GM18861 (cell line): ENCODE data around the gene AP5B1.

Experiments used
- ATAC-seq: cut with Tn5 transposase; IDR thresholded peaks from one replicate; pipeline ENCODE4 v1.9.1; 2021; ENCODE audit not compliant: unreplicated experiment

Gene AP5B1, protein sequence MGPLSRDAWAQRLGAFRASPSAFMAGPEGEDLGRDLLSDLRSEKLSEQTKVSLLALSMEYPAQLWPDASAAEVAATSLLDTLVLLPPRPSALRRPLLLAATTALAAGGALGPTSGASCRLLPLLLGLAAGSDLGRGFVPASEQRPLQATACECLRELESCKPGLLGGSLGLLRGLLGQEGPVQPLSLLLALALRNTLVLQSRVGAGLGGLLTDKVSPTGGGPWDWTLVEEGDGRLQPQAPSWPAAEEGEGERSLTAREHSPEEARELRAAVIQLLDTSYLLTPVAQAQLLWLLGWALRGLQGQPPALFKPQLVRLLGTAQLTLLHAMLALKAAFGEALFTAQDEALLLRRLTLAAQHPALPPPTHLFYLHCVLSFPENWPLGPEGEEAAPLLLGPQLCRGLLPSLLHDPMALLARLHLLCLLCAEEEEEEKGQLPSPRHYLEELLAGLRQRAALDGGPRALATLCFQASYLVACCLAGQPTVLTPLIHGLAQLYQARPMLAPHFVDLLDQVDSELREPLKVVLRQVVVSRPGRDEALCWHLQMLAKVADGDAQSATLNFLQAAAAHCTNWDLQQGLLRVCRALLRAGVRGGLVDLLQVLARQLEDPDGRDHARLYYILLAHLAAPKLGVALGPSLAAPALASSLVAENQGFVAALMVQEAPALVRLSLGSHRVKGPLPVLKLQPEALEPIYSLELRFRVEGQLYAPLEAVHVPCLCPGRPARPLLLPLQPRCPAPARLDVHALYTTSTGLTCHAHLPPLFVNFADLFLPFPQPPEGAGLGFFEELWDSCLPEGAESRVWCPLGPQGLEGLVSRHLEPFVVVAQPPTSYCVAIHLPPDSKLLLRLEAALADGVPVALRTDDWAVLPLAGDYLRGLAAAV

DNA sequence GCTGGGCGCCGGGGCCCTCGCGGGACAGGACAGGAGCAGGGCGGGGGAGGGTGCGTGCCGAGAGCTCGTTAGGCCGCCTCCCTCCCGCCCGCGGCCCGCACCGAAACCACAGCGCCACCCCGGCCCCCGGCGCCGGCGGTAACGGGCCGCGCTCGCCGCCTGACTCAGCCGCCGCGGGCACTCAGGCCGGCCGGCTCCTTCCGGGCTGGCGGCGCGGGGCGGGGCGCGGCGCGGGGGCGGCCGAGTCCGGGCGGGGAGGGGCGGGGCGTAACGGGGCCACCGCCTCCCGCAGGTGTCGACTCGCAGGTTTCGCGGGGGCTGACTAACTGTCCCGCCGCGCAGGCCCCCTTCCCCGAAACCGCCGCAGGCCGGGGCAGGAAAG is at the start of gene AP5B1:
AP5B1 (minus strand) TSS at position 207 of the 382 bp plus-strand sequence. CDS start 385 bp downstream, outside the sequence.
- ATAC-seq, result no peak

DNA sequence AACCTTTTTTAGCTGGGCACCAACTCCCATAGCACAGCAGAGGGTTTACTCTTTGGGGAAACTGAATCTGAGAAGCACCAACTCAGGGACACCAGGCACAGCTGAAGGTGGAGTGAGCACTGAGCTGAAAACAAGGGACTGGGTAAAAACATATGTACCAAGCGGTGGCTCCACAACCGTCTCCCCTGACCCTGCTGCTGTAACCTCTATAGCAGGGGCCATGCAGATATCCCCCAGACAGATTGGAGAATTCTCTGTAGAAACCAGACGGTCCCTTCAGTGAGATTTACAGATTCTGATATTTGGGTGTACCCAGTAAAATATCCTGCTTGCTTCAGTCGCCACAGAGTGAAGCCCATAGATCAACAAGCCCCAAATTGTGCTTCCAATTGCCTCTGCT is 48.7 kb upstream of the AP5B1 start:
- ATAC-seq, result no peak

DNA sequence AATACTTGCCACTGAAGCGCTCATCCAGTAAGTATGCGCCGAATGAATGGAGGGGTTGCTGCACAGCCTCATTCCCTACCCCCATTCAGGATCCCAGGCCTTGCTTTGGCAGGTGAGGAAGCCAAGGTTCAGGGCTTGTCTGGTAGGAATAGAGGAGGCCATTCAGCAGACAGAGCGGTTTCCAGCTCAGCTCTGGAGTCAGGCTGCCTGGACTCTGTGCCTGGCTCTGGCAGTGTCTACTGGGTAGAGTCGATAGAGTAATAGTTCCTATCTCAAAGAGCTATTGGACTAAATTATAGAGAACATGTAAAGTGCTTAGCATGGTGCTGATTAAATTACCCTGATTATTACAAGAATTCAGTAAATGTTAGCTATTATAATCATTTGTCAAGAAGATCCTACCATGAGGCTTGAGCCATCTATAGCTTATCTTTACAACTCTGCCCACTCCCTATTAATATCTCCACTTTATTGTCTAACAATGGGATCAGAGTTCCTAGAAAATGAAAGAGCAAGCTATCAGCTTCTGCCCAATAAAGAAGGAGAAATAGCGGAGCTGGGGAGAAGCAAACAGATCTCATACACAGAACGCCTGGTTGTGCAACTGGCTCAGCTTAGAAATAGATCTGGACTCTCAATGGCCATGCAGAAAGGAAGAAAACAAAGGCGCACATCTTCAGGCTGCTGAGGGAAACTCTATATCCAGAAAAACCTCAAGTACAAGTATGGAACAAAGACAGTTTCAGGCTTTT is 46.4 kb upstream of the AP5B1 start:
- ATAC-seq, result no peak

DNA sequence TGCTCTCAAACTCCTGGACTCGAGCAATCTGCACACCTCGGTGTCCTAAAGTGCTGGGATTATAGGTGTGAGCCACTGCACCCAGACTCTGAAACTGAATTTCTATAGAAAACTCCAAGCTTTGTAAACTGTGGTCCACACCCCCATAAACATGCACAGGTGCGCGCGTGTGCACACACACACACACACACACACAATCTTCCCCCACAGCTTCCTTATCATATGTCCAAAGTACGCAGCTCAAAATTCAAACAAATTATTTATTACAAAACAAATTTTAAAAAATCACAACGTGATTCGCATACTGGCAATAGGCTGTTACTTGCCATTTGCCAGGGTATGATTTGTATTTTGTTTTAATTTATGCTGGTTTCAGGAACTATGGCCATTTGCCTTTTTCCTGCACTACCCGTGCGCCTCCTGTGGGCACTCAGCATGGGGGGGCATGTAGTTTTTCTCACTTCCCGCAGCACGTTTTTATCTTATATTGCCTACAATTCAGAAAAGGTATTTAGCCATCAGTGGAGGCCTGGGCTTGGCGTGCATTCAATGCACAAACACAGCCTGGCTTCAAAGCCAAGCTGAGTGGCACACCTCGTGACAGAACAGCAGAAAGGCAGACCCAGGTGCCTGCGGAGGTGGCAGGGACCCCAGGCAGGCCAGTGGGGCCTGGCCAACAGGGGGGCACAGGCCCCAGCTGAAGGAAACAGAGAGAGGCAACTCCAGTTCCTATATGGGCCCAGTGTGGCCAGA is 42.2 kb upstream of the AP5B1 start:
- ATAC-seq, result no peak

DNA sequence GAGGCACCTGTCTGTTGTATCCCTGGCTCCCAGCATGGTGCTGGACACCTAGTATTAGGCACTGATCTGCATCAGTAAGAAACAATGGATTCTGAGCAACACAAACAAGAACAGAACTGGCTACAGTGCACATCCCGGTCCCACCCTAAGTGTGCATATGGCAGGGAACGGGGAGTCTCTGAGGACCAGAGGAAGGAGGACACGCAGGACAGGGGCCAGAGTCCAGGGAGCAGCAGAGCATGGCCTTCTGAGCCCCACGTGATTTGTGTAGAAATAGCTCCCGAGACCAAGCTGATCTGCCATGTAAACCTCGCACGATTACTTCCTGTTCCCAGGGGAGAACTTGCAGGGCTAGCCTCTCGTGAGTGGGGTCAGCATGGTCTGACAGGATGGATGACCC is 40.3 kb upstream of the AP5B1 start:
- no peak for ATAC-seq

DNA sequence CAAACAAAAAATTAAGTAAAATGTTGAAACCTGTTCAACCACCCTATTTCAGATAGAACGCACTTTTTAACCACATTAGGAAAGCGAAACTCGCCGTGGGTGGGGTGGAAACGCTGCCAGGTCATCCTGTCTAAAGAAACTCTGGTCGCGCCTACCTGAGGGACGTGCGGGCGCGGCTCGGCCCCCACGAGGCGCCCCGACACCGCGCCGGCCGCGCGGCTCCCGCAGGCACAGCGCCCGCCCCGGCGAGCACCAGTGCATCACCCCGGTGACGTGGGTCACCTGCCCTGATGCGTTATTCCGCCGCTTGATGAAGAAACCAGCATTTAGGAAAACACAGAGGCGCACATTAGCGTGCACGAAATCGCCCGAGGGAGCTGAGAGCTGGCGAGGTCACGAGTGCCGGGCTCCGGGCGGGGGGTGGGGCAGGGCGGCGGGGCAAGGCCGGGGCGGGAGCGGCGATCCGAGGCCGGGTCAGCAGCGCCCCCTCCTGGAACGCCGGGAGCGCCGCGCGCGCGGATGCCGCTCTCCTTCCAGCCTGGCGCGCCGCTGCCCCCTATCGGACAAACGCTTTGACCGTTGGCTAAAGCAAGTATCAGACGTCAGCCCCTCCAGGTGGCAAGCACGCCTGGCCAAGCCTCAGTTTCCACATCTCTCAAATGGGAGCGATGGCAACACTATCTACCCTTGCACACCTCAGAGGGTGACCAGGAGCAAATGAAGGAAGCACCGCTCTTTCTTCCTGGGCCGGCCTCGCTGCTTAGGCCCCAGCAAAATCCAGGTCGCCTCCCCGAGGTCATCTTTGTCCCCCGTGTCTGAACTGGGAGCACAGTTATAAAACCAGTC is 37.3 kb upstream of the AP5B1 start:
- peak; percentile 65 for ATAC-seq

DNA sequence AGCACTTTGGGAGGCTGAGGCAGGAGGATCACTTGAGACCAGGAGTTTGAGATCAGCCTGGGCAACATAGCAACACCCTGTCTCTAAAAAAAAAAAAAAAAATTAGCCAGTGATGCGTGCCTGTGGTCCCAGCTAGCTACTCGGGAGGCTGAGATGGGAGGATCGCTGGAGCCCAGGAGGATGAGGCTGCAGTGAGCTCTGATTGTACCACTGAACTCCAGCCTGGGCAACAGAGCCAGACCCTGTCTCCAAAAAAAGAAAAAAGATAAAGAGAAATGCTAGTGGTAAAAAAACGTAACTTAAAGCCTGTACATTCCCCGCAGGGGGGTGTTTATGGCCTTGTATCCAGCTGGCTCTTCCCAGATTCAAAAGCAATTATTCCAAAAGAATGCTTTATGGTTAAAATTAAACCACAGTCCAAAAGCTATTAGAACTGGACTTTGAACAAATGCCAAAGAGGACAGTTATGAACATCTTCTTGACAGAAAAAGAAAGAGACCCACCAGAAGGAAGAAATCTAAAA is 36.6 kb upstream of the AP5B1 start:
- ATAC-seq, result no peak

DNA sequence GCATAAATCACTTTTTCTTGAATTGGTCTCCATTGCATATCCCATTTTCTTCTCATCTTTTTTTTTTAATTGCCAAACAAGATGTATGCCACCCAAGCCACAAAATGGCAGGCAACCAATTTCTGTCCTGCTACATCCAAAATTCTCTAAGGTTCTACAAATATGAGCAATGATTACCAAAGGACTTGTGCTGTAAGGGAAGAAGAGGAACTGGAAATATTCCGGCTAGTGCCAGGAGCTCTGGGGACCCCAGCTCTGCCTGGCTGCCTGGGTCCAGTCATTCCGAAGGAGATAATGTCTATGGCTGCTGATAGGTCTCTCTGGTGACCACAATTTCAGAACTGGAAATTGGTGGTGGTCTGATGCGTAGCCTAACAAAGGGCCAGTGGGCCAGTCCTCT is 35.9 kb upstream of the AP5B1 start:
- no peak for ATAC-seq

DNA sequence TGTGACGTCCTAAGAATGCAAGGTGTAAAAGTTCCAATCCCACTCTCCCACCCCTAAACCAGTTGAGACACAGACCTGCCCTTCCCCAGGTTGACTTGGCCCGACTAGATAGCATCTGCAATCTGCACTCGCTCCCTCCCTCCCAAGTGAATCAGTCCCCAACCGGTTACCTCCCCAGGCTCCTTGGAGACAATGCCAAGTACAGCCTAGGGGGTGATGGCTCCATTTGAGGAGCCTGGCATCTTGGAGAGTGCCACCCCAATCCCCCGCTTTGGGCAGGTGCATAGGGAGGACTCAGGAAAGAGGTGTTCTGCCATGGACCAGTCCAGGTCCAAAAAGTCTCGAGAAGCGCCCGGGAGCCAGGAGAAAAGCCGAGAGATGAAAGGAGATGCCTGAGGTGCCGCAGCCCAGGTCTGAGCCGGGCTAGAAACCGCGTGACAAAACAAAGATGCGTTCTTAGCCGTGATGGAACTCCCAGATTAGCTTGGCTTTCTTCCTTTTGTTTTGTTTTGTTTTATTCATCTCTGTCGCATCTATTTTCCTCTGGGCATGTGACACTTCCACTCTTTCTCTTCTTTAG is 34.3 kb upstream of the AP5B1 start:
- no peak for ATAC-seq

DNA sequence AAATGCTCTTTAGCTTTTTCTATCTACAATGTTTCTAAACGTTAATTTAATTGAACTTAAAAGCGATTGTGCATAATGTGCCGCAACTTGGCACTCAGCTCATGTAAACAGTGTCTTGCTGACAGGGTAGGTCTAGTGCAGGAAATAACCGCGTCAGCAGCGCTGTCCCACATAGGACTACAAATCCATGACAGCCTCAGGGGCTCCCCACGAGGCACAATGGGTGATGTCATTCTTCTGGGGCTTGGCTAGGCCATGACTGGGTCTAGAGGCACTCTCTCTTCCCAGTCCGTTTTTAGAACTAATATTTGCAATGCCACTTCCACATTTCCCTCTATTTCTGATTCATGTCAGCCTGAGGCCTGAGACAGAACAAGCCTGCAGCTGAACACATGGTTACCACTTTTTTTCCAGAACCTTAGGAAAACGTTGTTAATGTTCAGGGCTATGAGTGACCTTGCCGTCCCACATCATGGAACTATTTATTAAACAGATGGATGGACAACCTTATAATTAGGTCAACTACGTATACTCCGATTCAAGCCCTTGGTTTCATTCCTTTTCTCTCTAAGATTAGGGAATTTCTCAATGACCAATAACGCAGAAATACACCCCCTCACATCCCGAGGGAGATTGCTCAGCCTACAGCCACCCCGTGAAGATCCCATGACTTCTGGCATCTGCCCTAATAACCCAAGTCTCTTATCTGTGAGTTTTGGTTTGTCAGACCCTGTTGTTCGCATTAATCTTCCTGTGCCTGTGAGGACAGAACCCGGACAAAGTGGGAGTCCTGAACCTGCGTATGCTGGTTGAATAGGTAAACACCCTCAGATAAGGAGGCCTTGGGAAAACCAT is 33.6 kb upstream of the AP5B1 start:
- ATAC-seq, result no peak

DNA sequence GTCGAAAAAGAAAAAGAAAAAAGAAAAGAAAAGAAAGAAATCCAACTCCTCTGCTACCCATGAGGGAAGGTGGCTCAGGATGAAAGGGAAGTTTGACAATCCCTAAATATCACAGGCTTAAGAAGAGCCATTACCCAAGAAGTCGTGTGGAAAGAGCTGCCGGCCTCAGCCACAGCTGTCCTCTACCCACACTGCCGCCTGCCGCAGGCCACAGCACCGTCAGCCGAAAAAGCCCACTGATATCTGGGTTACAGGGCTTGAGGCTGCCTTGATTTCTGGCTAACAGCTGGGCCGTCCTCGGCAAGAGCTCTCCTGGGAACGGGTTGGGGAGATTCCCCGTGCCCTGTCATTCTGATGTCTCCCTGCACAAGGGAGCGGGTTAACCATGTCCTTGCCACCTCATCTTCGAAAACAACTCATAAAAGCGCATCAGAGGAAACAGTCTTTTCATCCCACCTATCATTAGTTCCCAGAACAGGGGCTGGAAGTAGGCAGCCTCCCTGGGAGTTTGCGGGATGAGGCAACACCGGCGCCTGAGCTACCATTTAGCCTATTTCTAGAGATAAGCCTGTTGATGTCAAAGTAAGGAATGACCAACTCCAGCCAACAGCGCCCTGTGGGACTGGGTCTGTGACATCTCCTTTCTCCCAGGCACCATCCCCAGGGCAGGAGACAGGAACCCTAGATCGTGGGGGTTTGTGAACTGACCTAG is 31.1 kb upstream of the AP5B1 start:
- ATAC-seq, result no peak

DNA sequence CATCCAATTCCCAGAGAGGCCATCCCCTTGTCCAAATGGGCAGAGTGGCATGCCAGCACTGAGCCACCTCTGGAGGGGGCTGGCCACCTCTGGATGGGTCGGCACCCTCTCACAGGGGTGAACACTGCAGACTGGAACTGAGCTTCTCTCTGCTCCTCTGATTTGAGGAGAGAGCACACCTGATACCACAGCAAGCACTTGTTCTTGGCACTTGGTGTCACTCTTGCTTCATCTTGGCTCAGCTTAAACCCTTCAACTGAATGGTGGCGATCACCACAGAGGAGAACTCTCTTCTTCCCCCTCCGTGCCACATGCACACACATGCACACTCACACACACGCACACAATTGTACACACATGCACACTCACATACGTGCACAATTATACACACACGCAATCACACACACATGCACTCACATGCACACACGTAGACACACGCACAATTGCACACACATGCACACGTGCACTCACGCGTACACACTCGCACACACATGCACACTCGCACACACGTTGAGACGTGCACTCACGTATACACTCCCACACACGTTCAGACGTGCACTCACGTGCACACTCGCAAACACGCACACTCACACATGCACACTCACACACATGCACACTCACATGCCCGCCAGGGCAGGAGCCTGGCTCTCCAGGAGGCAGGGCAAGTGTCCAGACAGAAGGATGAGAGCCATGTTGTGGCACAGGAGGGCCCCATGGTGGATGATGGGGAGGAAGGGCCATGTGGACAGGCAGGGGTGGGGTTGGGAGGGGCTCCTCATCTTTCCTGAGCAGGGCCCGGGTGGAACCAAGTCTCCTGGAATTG is 29.5 kb upstream of the AP5B1 start:
- no peak for ATAC-seq

DNA sequence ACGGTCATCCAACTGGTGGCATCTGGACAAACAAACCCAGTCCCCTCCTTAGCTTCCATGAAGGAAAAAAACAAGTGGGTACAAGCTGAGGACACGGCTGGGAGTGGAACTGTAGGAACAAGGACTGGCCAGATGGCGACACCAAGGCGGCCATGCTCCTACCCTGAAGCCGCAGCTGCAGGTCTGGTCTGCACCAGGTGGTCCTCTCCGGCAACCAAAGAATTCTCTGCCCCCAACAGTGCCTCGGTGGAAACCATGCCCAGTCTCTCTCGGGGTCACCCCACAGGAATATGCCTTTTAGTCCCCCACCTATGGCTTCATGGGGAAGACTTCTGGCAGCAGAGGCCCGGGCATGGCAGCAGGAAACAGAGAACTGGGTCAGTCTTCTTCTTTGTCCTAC is 28.7 kb upstream of the AP5B1 start:
- no peak for ATAC-seq

DNA sequence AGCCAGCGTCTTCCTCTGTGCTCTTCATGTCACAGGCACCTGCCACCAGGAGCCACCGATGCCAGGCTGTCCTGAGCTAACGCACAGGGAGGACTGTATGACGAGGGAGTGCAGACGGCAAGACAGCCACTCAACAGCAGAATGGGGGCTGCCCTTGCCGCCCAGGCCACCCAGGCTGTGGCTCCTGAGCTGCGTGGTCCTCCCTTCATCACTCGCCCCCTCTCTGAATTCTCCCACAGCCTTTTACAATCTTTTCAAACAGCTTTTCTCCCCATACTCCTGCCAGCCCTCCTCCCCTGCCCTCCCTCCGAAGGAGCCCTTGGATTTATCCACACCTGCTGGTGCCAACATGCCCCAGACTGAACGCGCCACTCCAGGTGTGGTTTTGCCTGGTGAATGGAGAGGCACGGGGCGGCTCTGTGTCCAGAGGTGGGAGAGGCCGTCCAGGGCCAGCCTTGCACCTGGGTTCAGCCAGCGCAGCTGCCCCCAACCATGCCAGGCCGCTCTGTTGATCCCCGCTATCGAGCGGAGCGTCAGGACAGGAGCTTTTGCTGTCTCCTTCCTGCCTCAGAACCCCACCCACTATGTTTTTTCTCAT is 28.1 kb upstream of the AP5B1 start:
- ATAC-seq, result no peak

DNA sequence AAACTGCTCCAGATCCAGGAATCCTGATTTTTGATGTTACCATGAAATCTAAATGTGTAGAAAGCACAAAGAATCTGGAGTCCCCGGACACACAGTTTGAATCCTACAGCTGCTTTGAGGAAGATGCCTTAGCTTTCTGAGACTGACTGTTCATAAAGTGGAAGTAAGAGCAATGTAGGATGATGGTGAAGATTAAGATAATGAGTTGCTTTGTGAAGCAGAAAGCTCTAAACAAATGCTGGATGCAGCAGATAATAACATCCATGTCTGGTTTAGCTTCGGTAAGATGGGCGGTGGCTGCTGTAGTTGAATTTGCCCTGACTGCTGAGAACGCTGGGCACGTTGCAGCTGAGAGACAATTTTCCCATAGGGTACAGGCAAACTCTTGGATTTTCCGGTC is 26.2 kb upstream of the AP5B1 start:
- no peak for ATAC-seq

DNA sequence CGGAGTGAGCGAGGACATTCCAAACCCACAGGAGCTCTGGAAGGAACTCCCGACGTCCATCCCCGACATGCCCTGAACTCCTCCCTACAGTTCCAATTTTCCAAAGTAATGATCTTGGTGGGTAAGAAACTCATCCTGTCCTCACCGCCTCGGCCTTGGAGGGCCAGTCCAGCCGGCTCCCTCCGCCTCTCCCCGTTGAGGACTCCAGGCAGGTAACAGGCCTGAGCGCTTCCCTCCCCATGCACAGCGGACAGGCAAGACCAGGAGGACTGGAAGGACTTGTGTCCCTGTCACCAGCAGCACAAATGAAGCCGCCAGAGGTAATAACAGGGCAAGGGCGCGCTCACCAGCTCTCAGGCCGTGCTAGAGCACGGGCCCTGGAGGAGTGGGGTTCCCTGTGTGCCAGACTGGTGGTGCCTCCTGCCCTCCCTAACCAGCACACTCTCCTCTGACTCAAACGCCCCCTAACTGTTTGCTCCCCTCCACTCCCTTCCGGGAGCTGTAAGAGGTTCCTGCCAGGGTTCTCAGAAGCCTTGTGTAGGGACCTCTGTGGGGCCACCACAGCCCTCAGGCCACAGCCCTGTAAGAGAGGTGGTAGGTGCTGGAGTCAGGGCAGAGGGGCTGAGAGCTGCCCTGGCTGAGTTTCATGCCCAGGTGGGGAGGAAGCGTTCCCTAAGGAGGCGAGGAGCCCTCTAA is 23.2 kb upstream of the AP5B1 start:
- no peak for ATAC-seq
